PFSK-1 (cell line): Measurements from ENCODE around the gene SYNDIG1L.

Experiments used
- POLR2AphosphoS5 ChIP-seq: IDR thresholded peaks from 2 replicates; pipeline ENCODE4 v1.6.1; 2012; ENCODE audit warnings: low read depth, mild to moderate bottlenecking, control low read depth, low read length, moderate library complexity
- REST ChIP-seq, 2 experiments: IDR thresholded peaks; 2 replicates each; pipeline versions ENCODE4 v1.6.1 to v1.8.0; 2011 to 2012; ENCODE audit warnings: low read depth in 2 of 2, low read length in 2 of 2, control low read depth in 1 of 2, inconsistent platforms in 1 of 2, mild to moderate bottlenecking in 1 of 2, moderate library complexity in 1 of 2; ENCODE audit not compliant: insufficient read depth in 1 of 2
- SIN3A ChIP-seq: IDR thresholded peaks from 2 replicates; pipeline ENCODE4 v1.6.1; 2012; ENCODE audit warnings: mild to moderate bottlenecking, low read length, moderate library complexity, borderline replicate concordance; ENCODE audit not compliant: insufficient read depth
- TAF1 ChIP-seq: IDR thresholded peaks from 2 replicates; pipeline ENCODE4 v1.6.1; 2012; ENCODE audit warnings: low read length, control low read depth, borderline replicate concordance; ENCODE audit not compliant: insufficient read depth

- TF ChIP-seq SIN3A (no peak), TAF1 (no peak), POLR2AphosphoS5 (no peak), REST (IDR thresholded peaks at IDR 0.05; ENCODE audit: insufficient read depth in 1 of 2, low read depth in 2 of 2, low read length in 2 of 2) (no peak)
Measured at GRCh38 chr14:74400031-74400685, 25.9 kb downstream of the SYNDIG1L start.
